WERI-Rb-1 (cell line): ENCODE data around the gene TAL2.
A peak's percentile ranks its signal among the peaks of the same experiment; 100 is the strongest.

Experiments used
- DNase-seq: peaks from one replicate; pipeline ENCODE4 v3.0.0-alpha.2; 2020
- H3K27ac ChIP-seq: fragments of 250-450 bp; sonication (Bioruptor Pico); 2 replicates; pipeline ENCODE4 v1.5.1; 2020; ENCODE audit warnings: mild to moderate bottlenecking, moderate library complexity
- H3K27me3 ChIP-seq: fragments of 250-450 bp; sonication (Bioruptor Pico); 2 replicates; pipeline ENCODE4 v1.5.1; 2021; ENCODE audit warnings: mild to moderate bottlenecking, low read depth, moderate library complexity; ENCODE audit not compliant: insufficient read depth, severe bottlenecking
- H3K36me3 ChIP-seq: fragments of 250-450 bp; sonication (Bioruptor Pico); 2 replicates; pipeline ENCODE4 v1.5.1; 2020; ENCODE audit warnings: mild to moderate bottlenecking, moderate library complexity
- H3K4me3 ChIP-seq: 2 replicates; pipeline ENCODE4 v1.5.1; 2011; ENCODE audit warnings: low read depth, mild to moderate bottlenecking, control low read depth, low read length
- H3K9me3 ChIP-seq: fragments of 250-450 bp; sonication (Bioruptor Pico); 2 replicates; pipeline ENCODE4 v1.5.1; 2021; ENCODE audit warnings: mild to moderate bottlenecking, moderate library complexity; ENCODE audit not compliant: severe bottlenecking
- CTCF ChIP-seq: IDR thresholded peaks from 2 replicates; pipeline ENCODE4 v1.5.1; 2011; ENCODE audit warnings: low read depth, mild to moderate bottlenecking, control low read depth, inconsistent platforms, low read length

Gene TAL2

GRCh38 chr9:105636331-105636730 lies 25.9 kb upstream of the TAL2 start:
- Histone ChIP-seq H3K9me3 (no peaks in the 10 kb centered on the region), H3K36me3 (no peaks in the 10 kb centered on the region; the same call in 1 of the 2 replicates), H3K4me3 (no peak overlapping the region), H3K27ac (no peak overlapping the region), H3K27me3 (no peaks in the 10 kb centered on the region)
- DNase-seq, result no peak
- TF ChIP-seq CTCF, result no peak

DNA sequence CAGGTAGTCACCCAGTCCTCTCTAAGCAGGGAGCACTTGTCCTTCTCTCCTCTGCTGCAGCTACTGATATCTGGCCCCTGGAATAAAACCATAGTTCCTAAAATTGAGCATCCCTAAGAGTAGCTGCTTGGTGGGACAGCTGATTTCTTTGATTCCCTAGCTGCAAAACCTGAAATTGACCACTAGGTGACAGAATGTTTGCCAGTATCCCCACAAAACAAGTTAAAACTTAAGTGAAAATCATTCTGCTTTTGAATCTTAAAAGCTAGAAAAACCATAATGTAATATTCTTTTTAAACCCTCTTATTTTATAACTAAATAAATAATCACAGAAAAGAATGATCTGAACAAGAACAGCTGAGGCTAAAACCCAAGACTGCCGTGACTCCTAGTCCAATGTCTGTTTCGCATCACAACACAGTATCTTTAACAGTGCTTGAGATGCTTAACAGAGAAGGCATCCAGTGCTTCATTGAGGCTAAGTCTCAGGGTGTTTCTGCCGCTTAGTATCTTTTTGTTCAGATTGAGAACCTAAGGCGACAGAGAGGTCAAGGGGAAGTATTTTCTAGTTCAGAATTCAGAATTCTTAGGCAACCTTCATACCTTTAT lies 24.4 kb upstream of the TAL2 start:
- no peak for DNase-seq

DNA sequence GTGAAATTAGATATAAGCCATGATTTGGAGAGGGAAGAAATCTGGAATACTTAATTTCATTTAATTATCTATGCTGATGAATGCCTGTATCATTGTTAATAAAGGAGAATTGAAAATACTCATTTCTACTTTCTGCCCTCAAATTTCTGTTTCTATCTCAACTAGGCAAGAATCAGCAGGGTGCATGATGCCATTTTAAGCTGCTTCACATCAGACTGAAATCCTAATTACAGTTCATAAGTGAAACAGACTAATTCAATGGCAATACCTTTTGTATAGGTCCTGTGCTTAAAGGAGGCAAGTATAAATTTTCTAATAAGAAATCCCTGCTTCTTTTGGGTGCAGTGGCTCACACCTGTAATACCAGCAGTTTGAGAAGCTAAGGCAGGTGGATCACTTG lies 22.3 kb upstream of the TAL2 start:
- TF ChIP-seq CTCF, result no peak
- H3K9me3 ChIP-seq, result peaks cover 12% of the 10 kb centered on the region
- no peaks in the 10 kb centered on the region for H3K27me3 ChIP-seq
- DNase-seq, result no peak
- H3K4me3 ChIP-seq, result no peak overlapping the region
- H3K36me3 ChIP-seq, result no peaks in the 10 kb centered on the region; the same call in 1 of the 2 replicates
- H3K27ac ChIP-seq, result no peak overlapping the region

More for the DNA sequence above, 24.4 kb upstream of the TAL2 start:
- peak; percentile 62 for TF ChIP-seq CTCF
- H3K9me3 ChIP-seq, result peaks cover 11% of the 10 kb centered on the region
- no peak overlapping the region for H3K4me3 ChIP-seq
- no peak overlapping the region for H3K27ac ChIP-seq
- H3K27me3 ChIP-seq, result no peaks in the 10 kb centered on the region
- H3K36me3 ChIP-seq, result no peaks in the 10 kb centered on the region; the same call in 1 of the 2 replicates

- H3K4me3 ChIP-seq, result no peak overlapping the region
- no peaks in the 10 kb centered on the region for H3K27me3 ChIP-seq
- no peak for DNase-seq
- no peak for TF ChIP-seq CTCF
- peaks cover 12% of the 10 kb centered on the region for H3K9me3 ChIP-seq
- no peaks in the 10 kb centered on the region; the same call in 1 of the 2 replicates for H3K36me3 ChIP-seq
- no peak overlapping the region for H3K27ac ChIP-seq
Observed at GRCh38 chr9:105643795-105644194, 18.5 kb upstream of the TAL2 start.

DNA sequence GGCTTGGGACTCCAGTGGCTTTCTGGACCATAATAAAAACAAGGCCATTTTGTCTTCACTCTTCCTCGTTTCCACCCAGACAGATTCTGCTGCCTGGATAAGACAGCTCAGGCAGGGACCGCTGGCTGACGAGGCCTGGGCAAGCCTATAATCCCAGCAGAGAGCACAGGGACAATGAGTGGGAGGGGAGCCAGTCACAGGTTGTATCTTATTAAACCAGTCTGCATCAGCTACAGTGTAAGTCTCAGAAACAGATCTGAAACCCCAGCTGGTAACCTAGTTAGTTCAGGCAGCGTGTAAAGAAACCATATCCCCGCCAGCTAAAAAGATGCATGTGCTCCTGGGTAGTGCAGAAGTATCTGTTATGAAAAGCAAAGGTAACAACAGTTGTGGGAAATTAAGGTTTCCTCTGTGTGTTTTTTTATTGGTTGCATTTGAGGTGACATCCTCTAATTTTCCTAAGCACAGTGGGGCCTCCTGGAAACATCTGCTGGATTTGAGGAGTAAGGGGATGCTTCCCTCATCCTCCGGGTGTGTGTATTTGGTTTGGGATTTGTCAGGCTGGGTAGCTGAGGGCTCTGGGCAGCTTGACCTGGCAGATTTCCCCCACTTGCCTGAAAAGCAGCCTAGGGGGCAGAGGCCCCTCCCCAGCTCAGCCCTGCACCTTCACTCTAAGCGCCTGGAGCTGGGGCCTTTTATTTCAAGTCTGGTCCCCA lies 15.2 kb upstream of the TAL2 start:
- peak overlapping the region; percentile 92 for H3K27ac ChIP-seq
- H3K27me3 ChIP-seq, result no peaks in the 10 kb centered on the region
- DNase-seq, result peak; percentile 96
- peak overlapping the region; percentile 25 for H3K4me3 ChIP-seq
- TF ChIP-seq CTCF, result no peak
- H3K9me3 ChIP-seq, result peaks cover 9% of the 10 kb centered on the region
- H3K36me3 ChIP-seq, result no peaks in the 10 kb centered on the region
